Measurements from ENCODE around the gene LUC7L3. TPM values are rescaled to one million over a fixed set of nuclear protein-coding genes. Genes with fewer than 3 reads are reported as not detected.

LUC7L3 gene
- total and polyA plus RNA-seq, 2 donors (not counting 1 experiment from before 2014, with no cell fraction given) = 42.9 to 311 TPM

DNA sequence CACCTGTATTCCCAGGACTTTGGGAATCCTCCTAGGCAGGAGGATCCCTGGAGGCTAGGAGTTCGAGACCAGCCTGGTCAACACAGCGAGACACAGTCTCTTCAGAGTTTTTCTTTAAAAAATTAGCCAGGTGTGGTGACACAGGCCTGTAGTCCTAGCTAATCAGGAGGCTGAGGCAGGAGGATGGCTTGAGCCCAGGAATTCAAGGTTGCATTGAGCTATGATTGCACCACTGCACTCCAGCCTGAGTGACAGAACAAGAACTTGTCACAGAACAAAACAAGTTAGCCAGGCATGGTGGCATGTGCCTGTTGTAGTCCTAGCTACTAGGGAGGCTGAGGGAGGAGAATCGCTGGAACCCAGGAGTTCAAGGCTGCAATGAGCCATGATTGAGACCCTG lies 36.5 kb upstream of the LUC7L3 start:
- Mint-ChIP-seq H3K4me3 (no peak overlapping the region), H3K4me1 (peaks cover 4% of the 10 kb centered on the region), H3K9me3 (ENCODE audit: insufficient read depth) (no peaks in the 10 kb centered on the region), H3K27ac (no peak overlapping the region), H3K27me3 (peaks cover 36% of the 10 kb centered on the region)
- POLR2A ChIA-PET = no interaction called here
- H3K27ac ChIP-seq (ENCODE audit: low read length in 2 of 2) = no peak overlapping the region
- no peak for DNase-seq
- TF ChIP-seq, protein P1, sequence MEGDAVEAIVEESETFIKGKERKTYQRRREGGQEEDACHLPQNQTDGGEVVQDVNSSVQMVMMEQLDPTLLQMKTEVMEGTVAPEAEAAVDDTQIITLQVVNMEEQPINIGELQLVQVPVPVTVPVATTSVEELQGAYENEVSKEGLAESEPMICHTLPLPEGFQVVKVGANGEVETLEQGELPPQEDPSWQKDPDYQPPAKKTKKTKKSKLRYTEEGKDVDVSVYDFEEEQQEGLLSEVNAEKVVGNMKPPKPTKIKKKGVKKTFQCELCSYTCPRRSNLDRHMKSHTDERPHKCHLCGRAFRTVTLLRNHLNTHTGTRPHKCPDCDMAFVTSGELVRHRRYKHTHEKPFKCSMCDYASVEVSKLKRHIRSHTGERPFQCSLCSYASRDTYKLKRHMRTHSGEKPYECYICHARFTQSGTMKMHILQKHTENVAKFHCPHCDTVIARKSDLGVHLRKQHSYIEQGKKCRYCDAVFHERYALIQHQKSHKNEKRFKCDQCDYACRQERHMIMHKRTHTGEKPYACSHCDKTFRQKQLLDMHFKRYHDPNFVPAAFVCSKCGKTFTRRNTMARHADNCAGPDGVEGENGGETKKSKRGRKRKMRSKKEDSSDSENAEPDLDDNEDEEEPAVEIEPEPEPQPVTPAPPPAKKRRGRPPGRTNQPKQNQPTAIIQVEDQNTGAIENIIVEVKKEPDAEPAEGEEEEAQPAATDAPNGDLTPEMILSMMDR (IDR thresholded peaks at IDR 0.05) = no peak
- no peak for TF ChIP-seq EZH2 (IDR thresholded peaks at IDR 0.05; ENCODE audit: borderline replicate concordance, insufficient read depth, low read depth, low read length, poor library complexity, severe bottlenecking)
- 93% methylated on average over 3 of the region's 3 CpGs for WGBS (ENCODE audit: insufficient coverage)
- CTCF ChIA-PET = no interaction called here
- H3K79me2 ChIP-seq (ENCODE audit: control insufficient read depth, insufficient read depth, low read length) = no peaks in the 10 kb centered on the region
- no peak overlapping the region for H3K9ac ChIP-seq (ENCODE audit: low read length)
- no peak overlapping the region for H3K4me2 ChIP-seq (replicated peaks; ENCODE audit: low read depth, low read length, poor library complexity, severe bottlenecking)
- H3K27me3 ChIP-seq (replicated peaks in 1 of 4; ENCODE audit: control extremely low read depth in 1 of 4, control insufficient read depth in 3 of 4, insufficient read depth in 4 of 4, low read length in 3 of 4) = peaks cover 0 to 4% (median 0%) of the 10 kb centered on the region in 4 experiments
- no peaks in the 10 kb centered on the region for H3K36me3 ChIP-seq (replicated peaks in 1 of 2; ENCODE audit: control extremely low read depth in 1 of 2, control insufficient read depth in 1 of 2, extremely low read depth in 1 of 2, insufficient read depth in 2 of 2, low read length in 1 of 2)
- H2AFZ ChIP-seq (ENCODE audit: insufficient read depth, low read depth, low read length, poor library complexity, severe bottlenecking) = no peak overlapping the region
- peaks cover 0 to 3% of the 10 kb centered on the region in 2 donors for H3K4me1 ChIP-seq (ENCODE audit: control insufficient read depth in 2 of 2, insufficient read depth in 2 of 2, low read length in 2 of 2)
- intact Hi-C loops (cut with micrococcal nuclease) = no loop called here
- H3K9me3 ChIP-seq (ENCODE audit: control extremely low read depth in 1 of 3, control insufficient read depth in 2 of 3, insufficient read depth in 1 of 3, low read length in 2 of 3) = no peaks in the 10 kb centered on the region
- H4K20me1 ChIP-seq (ENCODE audit: control insufficient read depth, insufficient read depth, low read length, poor library complexity, severe bottlenecking) = no peaks in the 10 kb centered on the region
- H3K4me3 ChIP-seq (ENCODE audit: control extremely low read depth in 1 of 5, extremely low read depth in 1 of 5, insufficient read depth in 1 of 5, low read depth in 2 of 5, low read length in 4 of 5) = no peak overlapping the region
- ATAC-seq (ENCODE audit: low read depth) = no peak

DNA sequence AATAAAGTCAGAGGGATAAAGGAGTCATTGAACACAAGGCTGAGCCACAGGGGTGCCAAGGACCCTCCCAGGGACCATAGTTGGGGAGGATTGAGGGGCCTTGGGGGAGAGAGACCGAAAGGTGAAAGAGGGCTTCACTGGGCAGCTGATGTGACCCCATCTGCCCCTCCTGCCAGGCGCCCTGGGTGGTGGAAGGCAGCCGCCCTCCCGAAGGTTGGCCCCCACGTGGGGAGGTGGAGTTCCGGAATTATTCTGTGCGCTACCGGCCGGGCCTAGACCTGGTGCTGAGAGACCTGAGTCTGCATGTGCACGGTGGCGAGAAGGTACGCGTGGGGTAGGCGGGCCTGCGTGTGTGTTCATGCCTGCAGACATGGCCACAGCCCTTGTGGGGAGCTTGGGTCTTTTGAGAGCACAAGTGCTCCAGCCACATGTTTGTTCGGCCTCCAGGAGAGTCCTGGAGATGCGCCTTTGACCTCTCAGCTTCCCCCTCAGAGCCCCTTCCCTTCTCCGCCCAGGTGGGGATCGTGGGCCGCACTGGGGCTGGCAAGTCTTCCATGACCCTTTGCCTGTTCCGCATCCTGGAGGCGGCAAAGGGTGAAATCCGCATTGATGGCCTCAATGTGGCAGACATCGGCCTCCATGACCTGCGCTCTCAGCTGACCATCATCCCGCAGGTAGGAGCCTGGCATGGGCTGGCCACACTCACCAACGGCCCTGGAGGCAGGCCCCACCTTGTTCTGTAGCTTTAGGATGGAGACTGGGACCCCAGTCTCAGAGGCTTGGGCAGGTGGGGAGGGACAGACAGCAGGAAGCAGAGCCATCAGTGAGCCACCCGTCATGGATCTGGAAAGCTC lies 35.7 kb upstream of the LUC7L3 start:
- Histone ChIP-seq H3K79me2 (ENCODE audit: control insufficient read depth, insufficient read depth, low read length) (no peaks in the 10 kb centered on the region), H4K20me1 (ENCODE audit: control insufficient read depth, insufficient read depth, low read length, poor library complexity, severe bottlenecking) (no peaks in the 10 kb centered on the region), H3K4me2 (replicated peaks; ENCODE audit: low read depth, low read length, poor library complexity, severe bottlenecking) (no peak overlapping the region), H3K36me3 (replicated peaks in 1 of 2; ENCODE audit: control extremely low read depth in 1 of 2, control insufficient read depth in 1 of 2, extremely low read depth in 1 of 2, insufficient read depth in 2 of 2, low read length in 1 of 2) (no peaks in the 10 kb centered on the region), H2AFZ (ENCODE audit: insufficient read depth, low read depth, low read length, poor library complexity, severe bottlenecking) (no peak overlapping the region), H3K27me3 (replicated peaks in 1 of 4; ENCODE audit: control extremely low read depth in 1 of 4, control insufficient read depth in 3 of 4, insufficient read depth in 4 of 4, low read length in 3 of 4) (peaks cover 0 to 4% (median 0%) of the 10 kb centered on the region in 4 experiments), H3K27ac (ENCODE audit: low read length in 2 of 2) (no peak overlapping the region), H3K4me3 (ENCODE audit: control extremely low read depth in 1 of 5, extremely low read depth in 1 of 5, insufficient read depth in 1 of 5, low read depth in 2 of 5, low read length in 4 of 5) (no peak overlapping the region), H3K9me3 (ENCODE audit: control extremely low read depth in 1 of 3, control insufficient read depth in 2 of 3, insufficient read depth in 1 of 3, low read length in 2 of 3) (no peaks in the 10 kb centered on the region), H3K4me1 (ENCODE audit: control insufficient read depth in 2 of 2, insufficient read depth in 2 of 2, low read length in 2 of 2) (peaks cover 0 to 3% of the 10 kb centered on the region in 2 donors), H3K9ac (ENCODE audit: low read length) (no peak overlapping the region)
- 92% methylated on average over 28 of the region's 28 CpGs for whole genome bisulfite sequencing (ENCODE audit: insufficient coverage)
- TF ChIP-seq EZH2 (IDR thresholded peaks at IDR 0.05; ENCODE audit: borderline replicate concordance, insufficient read depth, low read depth, low read length, poor library complexity, severe bottlenecking) = no peak
- TF ChIP-seq, protein P1 (IDR thresholded peaks at IDR 0.05) = no peak
- peaks cover 4% of the 10 kb centered on the region for H3K4me1 Mint-ChIP-seq
- POLR2A ChIA-PET = no interaction called here
- no peak overlapping the region for H3K27ac Mint-ChIP-seq
- CTCF ChIA-PET = no interaction called here
- H3K4me3 Mint-ChIP-seq = no peak overlapping the region
- no peak for DNase-seq
- H3K27me3 Mint-ChIP-seq = peaks cover 36% of the 10 kb centered on the region
- intact Hi-C loops (cut with micrococcal nuclease) = no loop called here
- ATAC-seq (ENCODE audit: low read depth) = no peak
- no peaks in the 10 kb centered on the region for H3K9me3 Mint-ChIP-seq (ENCODE audit: insufficient read depth)

All from B cell (primary cell).